ENCODE measurements around the gene TCOF1.

DNA sequence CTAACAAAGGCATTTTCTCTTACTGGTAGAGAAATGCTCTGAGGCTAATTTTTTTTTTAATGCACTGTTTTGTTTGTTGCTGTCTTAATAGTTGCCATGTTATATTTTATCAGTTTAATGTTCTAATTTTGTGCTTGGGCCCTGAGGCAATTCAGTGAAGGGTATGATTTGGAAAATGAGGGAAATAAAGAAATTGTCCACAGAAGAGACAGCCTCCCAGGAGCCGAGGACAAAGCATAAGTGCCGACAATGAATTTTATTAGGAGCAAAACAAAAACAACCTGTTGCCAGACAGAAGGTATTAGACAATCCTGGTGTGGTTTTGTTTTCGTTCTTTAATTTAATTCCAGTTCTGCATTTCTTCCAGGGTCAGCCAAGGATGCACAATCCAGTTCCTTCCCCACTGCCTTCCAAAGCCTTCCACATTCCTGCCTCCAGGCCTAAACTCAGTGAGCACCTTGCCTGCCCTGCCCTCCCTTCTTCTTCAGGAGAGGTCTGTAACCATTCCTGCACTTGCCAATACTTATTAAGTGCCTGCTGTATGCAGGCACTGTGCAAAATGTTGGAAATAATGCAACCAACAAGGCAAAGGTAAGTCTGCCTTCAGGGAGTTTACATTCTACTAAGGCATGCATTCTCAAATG lies 4.3 kb upstream of the TCOF1 start:
- TF ChIP-seq, protein P1, sequence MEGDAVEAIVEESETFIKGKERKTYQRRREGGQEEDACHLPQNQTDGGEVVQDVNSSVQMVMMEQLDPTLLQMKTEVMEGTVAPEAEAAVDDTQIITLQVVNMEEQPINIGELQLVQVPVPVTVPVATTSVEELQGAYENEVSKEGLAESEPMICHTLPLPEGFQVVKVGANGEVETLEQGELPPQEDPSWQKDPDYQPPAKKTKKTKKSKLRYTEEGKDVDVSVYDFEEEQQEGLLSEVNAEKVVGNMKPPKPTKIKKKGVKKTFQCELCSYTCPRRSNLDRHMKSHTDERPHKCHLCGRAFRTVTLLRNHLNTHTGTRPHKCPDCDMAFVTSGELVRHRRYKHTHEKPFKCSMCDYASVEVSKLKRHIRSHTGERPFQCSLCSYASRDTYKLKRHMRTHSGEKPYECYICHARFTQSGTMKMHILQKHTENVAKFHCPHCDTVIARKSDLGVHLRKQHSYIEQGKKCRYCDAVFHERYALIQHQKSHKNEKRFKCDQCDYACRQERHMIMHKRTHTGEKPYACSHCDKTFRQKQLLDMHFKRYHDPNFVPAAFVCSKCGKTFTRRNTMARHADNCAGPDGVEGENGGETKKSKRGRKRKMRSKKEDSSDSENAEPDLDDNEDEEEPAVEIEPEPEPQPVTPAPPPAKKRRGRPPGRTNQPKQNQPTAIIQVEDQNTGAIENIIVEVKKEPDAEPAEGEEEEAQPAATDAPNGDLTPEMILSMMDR (conservative IDR thresholded peaks at IDR 0.05; ENCODE audit: low read depth in 2 of 2) = no peak
- TF ChIP-seq POLR2AphosphoS5 (IDR thresholded peaks at IDR 0.05; ENCODE audit: low read depth) = no peak
- no peak for TF ChIP-seq EZH2 (IDR thresholded peaks at IDR 0.05; ENCODE audit: low read depth, unreplicated experiment)

Data from GM23338 (cell line).